Activated T-cell treated with anti-CD3 and anti-CD28 coated beads, Interleukin-2, amount 50 U/mL, for 24 hours (primary cell): ENCODE results near the gene ATP4B.

Source experiments
- DNase-seq: peaks from one replicate; pipeline ENCODE4 v3.0.0-alpha.2; 2020
- H3K27ac Mint-ChIP-seq: 2 replicates; pipeline ENCODE4 v1.8.0; 2020; ENCODE audit warnings: mild to moderate bottlenecking, mixed read lengths
- H3K27me3 Mint-ChIP-seq: 2 replicates; pipeline ENCODE4 v1.8.0; 2020; ENCODE audit warnings: mixed read lengths
- H3K36me3 Mint-ChIP-seq: 2 replicates; pipeline ENCODE4 v1.8.0; 2020; ENCODE audit warnings: low read depth, mixed read lengths
- H3K4me1 Mint-ChIP-seq: 2 replicates; pipeline ENCODE4 v1.8.0; 2020; ENCODE audit warnings: low read depth, mixed read lengths
- H3K4me3 Mint-ChIP-seq: 2 replicates; pipeline ENCODE4 v1.8.0; 2020; ENCODE audit warnings: mild to moderate bottlenecking, moderate library complexity, mixed read lengths
- H3K9me3 Mint-ChIP-seq: 2 replicates; pipeline ENCODE4 v1.8.0; 2020; ENCODE audit warnings: mixed read lengths

ATP4B gene

GRCh38 chr13:113604186-113604585 lies 53.8 kb downstream of the ATP4B start:
- Mint-ChIP-seq H3K4me3 (no peak overlapping the region), H3K27ac (no peak overlapping the region), H3K27me3 (no peaks in the 10 kb centered on the region), H3K36me3 (peaks cover 58% of the 10 kb centered on the region), H3K4me1 (peaks cover 34% of the 10 kb centered on the region), H3K9me3 (no peaks in the 10 kb centered on the region)
- no peak for DNase-seq

- H3K9me3 Mint-ChIP-seq: no peaks in the 10 kb centered on the region
- H3K4me3 Mint-ChIP-seq: no peak overlapping the region
- H3K27ac Mint-ChIP-seq: peak overlapping the region; percentile 4
- H3K36me3 Mint-ChIP-seq: peaks cover 68% of the 10 kb centered on the region
- no peak for DNase-seq
- H3K4me1 Mint-ChIP-seq: peaks cover 36% of the 10 kb centered on the region
- no peaks in the 10 kb centered on the region for H3K27me3 Mint-ChIP-seq
Observed at GRCh38 chr13:113603116-113603710, 54.8 kb downstream of the ATP4B start.

- Mint-ChIP-seq H3K27me3 (no peaks in the 10 kb centered on the region), H3K36me3 (peaks cover 75% of the 10 kb centered on the region), H3K4me1 (peaks cover 36% of the 10 kb centered on the region), H3K27ac (no peak overlapping the region), H3K4me3 (no peak overlapping the region), H3K9me3 (no peaks in the 10 kb centered on the region)
- no peak for DNase-seq
Observed at GRCh38 chr13:113602291-113602988, 55.6 kb downstream of the ATP4B start.

GRCh38 chr13:113601166-113602070 lies 56.6 kb downstream of the ATP4B start:
- Mint-ChIP-seq H3K9me3 (no peaks in the 10 kb centered on the region), H3K4me1 (peaks cover 35% of the 10 kb centered on the region), H3K4me3 (no peak overlapping the region), H3K27me3 (no peaks in the 10 kb centered on the region), H3K36me3 (peaks cover 86% of the 10 kb centered on the region), H3K27ac (no peak overlapping the region)
- no peak for DNase-seq

GRCh38 chr13:113599391-113599790 lies 58.6 kb downstream of the ATP4B start:
- no peak overlapping the region for H3K4me3 Mint-ChIP-seq
- no peak overlapping the region for H3K27ac Mint-ChIP-seq
- no peaks in the 10 kb centered on the region for H3K27me3 Mint-ChIP-seq
- peak; percentile 8 for DNase-seq
- H3K4me1 Mint-ChIP-seq: peaks cover 25% of the 10 kb centered on the region
- H3K36me3 Mint-ChIP-seq: peaks cover 92% of the 10 kb centered on the region
- no peaks in the 10 kb centered on the region for H3K9me3 Mint-ChIP-seq
